HCT116 (cell line): Measurements from ENCODE around the gene AMZ1.
"Not testable (repeated sequence)": the region's sequence is repeated elsewhere in the genome, so short reads cannot be mapped to it uniquely, and the experiment has no call there.

ENCODE experiments used
- EZH2 ChIP-seq: fragments of 200-600 bp; sonication (generic); IDR thresholded peaks from 2 replicates; pipeline ENCODE4 v1.6.1; 2017; ENCODE audit warnings: antibody characterized with exemption, mixed run types
- POLR2A ChIP-seq: IDR thresholded peaks from 2 replicates; pipeline ENCODE4 v1.7.0; 2011; ENCODE audit warnings: borderline replicate concordance; ENCODE audit not compliant: insufficient read depth, insufficient read length; ENCODE audit errors: extremely low read depth
- TF ChIP-seq, protein P1 (sequence below): IDR thresholded peaks from 2 replicates; pipeline ENCODE4 v1.6.1; 2011; ENCODE audit warnings: mild to moderate bottlenecking, low read length, moderate library complexity; ENCODE audit not compliant: insufficient replicate concordance; ENCODE audit errors: extremely low read depth

DNA sequence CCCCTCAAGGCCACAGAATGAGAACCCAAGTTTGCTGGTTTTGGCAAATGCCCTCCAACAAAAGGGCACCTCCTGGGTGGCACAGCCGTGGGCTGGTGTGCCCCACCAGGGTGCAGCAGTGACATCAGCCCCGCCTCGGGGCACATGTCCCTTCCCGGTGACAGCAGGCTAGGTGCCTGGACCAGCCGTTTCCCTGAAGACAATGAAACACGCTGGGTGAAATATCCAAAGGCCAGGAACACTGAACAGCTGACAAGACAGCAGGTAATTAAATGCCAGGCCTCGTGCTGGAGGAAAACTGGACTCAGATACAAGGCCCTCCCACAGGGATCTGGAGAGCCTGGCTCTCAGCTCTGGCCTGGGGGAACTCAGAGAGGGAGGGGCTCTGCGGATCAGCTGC is 11.4 kb upstream of the AMZ1 start:
- not testable (repeated sequence) for TF ChIP-seq POLR2A, EZH2
- TF ChIP-seq, protein P1, sequence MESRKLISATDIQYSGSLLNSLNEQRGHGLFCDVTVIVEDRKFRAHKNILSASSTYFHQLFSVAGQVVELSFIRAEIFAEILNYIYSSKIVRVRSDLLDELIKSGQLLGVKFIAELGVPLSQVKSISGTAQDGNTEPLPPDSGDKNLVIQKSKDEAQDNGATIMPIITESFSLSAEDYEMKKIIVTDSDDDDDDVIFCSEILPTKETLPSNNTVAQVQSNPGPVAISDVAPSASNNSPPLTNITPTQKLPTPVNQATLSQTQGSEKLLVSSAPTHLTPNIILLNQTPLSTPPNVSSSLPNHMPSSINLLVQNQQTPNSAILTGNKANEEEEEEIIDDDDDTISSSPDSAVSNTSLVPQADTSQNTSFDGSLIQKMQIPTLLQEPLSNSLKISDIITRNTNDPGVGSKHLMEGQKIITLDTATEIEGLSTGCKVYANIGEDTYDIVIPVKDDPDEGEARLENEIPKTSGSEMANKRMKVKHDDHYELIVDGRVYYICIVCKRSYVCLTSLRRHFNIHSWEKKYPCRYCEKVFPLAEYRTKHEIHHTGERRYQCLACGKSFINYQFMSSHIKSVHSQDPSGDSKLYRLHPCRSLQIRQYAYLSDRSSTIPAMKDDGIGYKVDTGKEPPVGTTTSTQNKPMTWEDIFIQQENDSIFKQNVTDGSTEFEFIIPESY = not testable (repeated sequence)
